Measurements from ENCODE around the gene CBR1.

CBR1 gene

DNA sequence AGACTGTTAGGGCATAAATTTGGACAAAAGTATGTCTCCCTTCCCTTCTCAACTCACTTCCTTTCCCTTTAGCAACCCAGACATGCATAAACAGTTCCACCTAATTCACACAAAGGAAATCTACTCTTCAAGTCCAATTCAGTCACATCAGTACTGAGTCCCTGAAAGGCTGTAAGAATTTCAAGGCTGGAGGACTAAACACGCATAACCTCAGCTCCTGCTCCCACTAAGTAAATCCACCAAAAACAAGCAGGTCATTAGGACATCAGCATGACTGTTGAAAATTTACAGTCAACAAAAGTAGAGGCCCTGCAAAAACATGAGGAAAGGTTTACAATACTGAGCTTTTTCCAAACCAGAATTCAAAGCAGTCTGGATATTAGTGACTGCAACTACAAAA is 27.9 kb upstream of the CBR1 start:
- H3K4me1 ChIP-seq: no peaks in the 10 kb centered on the region
- peaks cover 74 to 93% (median 75%) of the 10 kb centered on the region in 3 donors for H3K36me3 ChIP-seq
- no peak overlapping the region for H3K27ac ChIP-seq
- TF ChIP-seq, protein P1, sequence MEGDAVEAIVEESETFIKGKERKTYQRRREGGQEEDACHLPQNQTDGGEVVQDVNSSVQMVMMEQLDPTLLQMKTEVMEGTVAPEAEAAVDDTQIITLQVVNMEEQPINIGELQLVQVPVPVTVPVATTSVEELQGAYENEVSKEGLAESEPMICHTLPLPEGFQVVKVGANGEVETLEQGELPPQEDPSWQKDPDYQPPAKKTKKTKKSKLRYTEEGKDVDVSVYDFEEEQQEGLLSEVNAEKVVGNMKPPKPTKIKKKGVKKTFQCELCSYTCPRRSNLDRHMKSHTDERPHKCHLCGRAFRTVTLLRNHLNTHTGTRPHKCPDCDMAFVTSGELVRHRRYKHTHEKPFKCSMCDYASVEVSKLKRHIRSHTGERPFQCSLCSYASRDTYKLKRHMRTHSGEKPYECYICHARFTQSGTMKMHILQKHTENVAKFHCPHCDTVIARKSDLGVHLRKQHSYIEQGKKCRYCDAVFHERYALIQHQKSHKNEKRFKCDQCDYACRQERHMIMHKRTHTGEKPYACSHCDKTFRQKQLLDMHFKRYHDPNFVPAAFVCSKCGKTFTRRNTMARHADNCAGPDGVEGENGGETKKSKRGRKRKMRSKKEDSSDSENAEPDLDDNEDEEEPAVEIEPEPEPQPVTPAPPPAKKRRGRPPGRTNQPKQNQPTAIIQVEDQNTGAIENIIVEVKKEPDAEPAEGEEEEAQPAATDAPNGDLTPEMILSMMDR (IDR thresholded peaks at IDR 0.05): no peak
- intact Hi-C loops (cut with DNase I; ENCODE audit: low total_unique reads): no loop called here
- no peaks in the 10 kb centered on the region for H3K9me3 ChIP-seq
- no peaks in the 10 kb centered on the region for H3K27me3 ChIP-seq
- H3K4me3 ChIP-seq: no peak overlapping the region
- no peak for DNase-seq

DNA sequence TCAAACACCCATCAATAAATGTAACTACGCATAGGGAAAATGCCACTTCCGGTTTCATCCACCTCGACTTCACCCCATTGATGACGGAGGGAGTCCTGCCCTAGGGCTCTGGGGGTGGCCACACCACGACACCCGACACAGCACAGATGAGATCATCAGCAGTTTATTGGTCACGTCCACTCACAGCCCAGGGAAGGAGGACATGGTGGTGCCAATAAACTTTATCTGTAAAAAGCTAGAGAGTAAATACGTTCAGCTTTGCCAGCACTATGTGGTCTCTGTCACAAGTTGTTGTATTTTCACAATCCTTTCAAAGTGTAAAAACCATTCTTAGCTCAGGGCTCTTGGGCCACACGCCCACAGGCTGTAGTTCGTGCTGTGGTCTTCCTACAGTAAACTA is 25.8 kb upstream of the CBR1 start:
- H3K36me3 ChIP-seq: peaks cover 62 to 92% (median 79%) of the 10 kb centered on the region in 3 donors
- intact Hi-C loops (cut with DNase I; ENCODE audit: low total_unique reads): no loop called here
- TF ChIP-seq, protein P1 (IDR thresholded peaks at IDR 0.05): no peak
- no peaks in the 10 kb centered on the region for H3K9me3 ChIP-seq
- H3K27ac ChIP-seq: no peak overlapping the region
- H3K4me3 ChIP-seq: no peak overlapping the region
- H3K4me1 ChIP-seq: no peaks in the 10 kb centered on the region
- no peaks in the 10 kb centered on the region for H3K27me3 ChIP-seq
- no peak for DNase-seq

GRCh38 chr21:36045993-36046392 is 23.8 kb upstream of the CBR1 start:
- TF ChIP-seq, protein P1 (IDR thresholded peaks at IDR 0.05): no peak
- no peak for DNase-seq
- H3K27me3 ChIP-seq: no peaks in the 10 kb centered on the region
- H3K27ac ChIP-seq: no peak overlapping the region
- no peak overlapping the region for H3K4me3 ChIP-seq
- H3K4me1 ChIP-seq: no peaks in the 10 kb centered on the region
- intact Hi-C loops (cut with DNase I; ENCODE audit: low total_unique reads): no loop called here
- H3K36me3 ChIP-seq: peaks cover 81 to 95% (median 94%) of the 10 kb centered on the region in 3 donors
- no peaks in the 10 kb centered on the region for H3K9me3 ChIP-seq

DNA sequence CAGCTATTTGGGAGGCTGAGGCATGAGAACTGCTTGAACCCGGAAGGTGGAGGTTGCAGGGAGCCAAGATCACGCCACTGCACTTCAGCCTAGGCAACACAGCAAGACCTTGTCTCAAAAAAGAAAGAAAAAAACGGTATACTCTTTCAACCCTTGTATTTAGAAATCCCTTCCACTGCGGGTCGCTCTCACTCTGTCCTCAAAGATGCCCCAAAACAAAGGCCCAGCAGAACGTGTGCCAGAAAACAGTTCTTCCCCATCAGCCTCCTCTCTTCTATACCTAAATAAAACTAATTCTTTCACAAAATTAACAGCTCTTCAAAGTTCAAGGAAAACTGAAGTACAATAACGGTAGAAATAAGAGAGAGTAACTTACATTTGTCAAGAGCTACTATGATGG is 22.7 kb upstream of the CBR1 start:
- Histone ChIP-seq H3K27me3 (no peaks in the 10 kb centered on the region), H3K27ac (no peak overlapping the region), H3K4me3 (no peak overlapping the region), H3K4me1 (no peaks in the 10 kb centered on the region), H3K36me3 (peaks cover 76 to 92% (median 85%) of the 10 kb centered on the region in 3 donors), H3K9me3 (no peaks in the 10 kb centered on the region)
- intact Hi-C loops (cut with DNase I; ENCODE audit: low total_unique reads): no loop called here
- no peak for DNase-seq
- TF ChIP-seq, protein P1 (IDR thresholded peaks at IDR 0.05): no peak

GRCh38 chr21:36048357-36048756 is 21.5 kb upstream of the CBR1 start:
- Histone ChIP-seq H3K27ac (no peak overlapping the region), H3K4me1 (no peaks in the 10 kb centered on the region), H3K9me3 (no peaks in the 10 kb centered on the region), H3K4me3 (no peak overlapping the region), H3K27me3 (no peaks in the 10 kb centered on the region), H3K36me3 (peaks cover 71 to 91% (median 84%) of the 10 kb centered on the region in 3 donors)
- intact Hi-C loops (cut with DNase I; ENCODE audit: low total_unique reads): no loop called here
- no peak for DNase-seq
- TF ChIP-seq, protein P1 (IDR thresholded peaks at IDR 0.05): no peak
